Left ventricle myocardium inferior (tissue), 1 donor: ENCODE data around the gene ENTPD2. TPM values are rescaled to one million over a fixed set of nuclear protein-coding genes. Genes with fewer than 3 reads are reported as not detected.

ENCODE experiments used
- DNase-seq: peaks from one replicate; pipeline ENCODE4 v3.0.0-alpha.2; 2020
- H3K27ac ChIP-seq: fragments of 200-600 bp; replicated peaks from 2 replicates; pipeline ENCODE4 v1.8.0; 2021
- H3K27me3 ChIP-seq: fragments of 200-600 bp; 2 replicates; pipeline ENCODE4 v1.8.0; 2021; ENCODE audit warnings: low read depth
- H3K36me3 ChIP-seq: fragments of 200-600 bp; 2 replicates; pipeline ENCODE4 v1.8.0; 2021
- H3K4me1 ChIP-seq: fragments of 200-600 bp; 2 replicates; pipeline ENCODE4 v1.8.0; 2021
- H3K4me3 ChIP-seq: fragments of 200-600 bp; 2 replicates; pipeline ENCODE4 v1.8.0; 2021; ENCODE audit warnings: mild to moderate bottlenecking, moderate library complexity
- H3K9me3 ChIP-seq: fragments of 200-600 bp; replicated peaks from 2 replicates; pipeline ENCODE4 v1.8.0; 2021
- CTCF ChIP-seq: fragments of 200-600 bp; IDR thresholded peaks from 2 replicates; pipeline ENCODE4 v1.8.0; 2021; ENCODE audit warnings: antibody characterized with exemption, mild to moderate bottlenecking, borderline replicate concordance
- intact Hi-C: fragments of 100-400 bp; cut with micrococcal nuclease; formaldehyde crosslinking; loops from one replicate; pipeline ENCODE4 v1.11.0; 2022
- total RNA-seq: library from RNA; stranded (reverse); fragmentation: NEBNext Ultra II Directional; extraction: Animal tissue kit (Norgen Biotek cat#: 25700); gene quantifications from one replicate; pipeline ENCODE4 v1.2.1, GENCODE V29; 2021
- donor health status: DM: no; HTN: yes; CAD: no; lungs with severe emphysema.

Gene ENTPD2
- total RNA-seq, 1 donor from 2014 or later, result 1.5 TPM

GRCh38 chr9:137042751-137043727, 10.8 kb downstream of the ENTPD2 start:
- Histone ChIP-seq H3K27ac (peak overlapping the region; percentile 93), H3K9me3 (no peaks in the 10 kb centered on the region), H3K4me1 (peaks cover 59% of the 10 kb centered on the region), H3K36me3 (peaks cover 36% of the 10 kb centered on the region), H3K27me3 (peaks cover 14% of the 10 kb centered on the region), H3K4me3 (peak overlapping the region; percentile 80)
- intact Hi-C loops, result no loop called here
- DNase-seq, result peak; percentile 67
- no peak for TF ChIP-seq CTCF

- peaks cover 39% of the 10 kb centered on the region for H3K36me3 ChIP-seq
These were observed 12.7 kb downstream of the ENTPD2 start for GRCh38 chr9:137041124-137041523.

GRCh38 chr9:137040568-137040967, 13.3 kb downstream of the ENTPD2 start:
- no peak for TF ChIP-seq CTCF
- Histone ChIP-seq H3K36me3 (peaks cover 39% of the 10 kb centered on the region), H3K27ac (peak overlapping the region; percentile 93), H3K4me1 (peaks cover 51% of the 10 kb centered on the region), H3K4me3 (no peak overlapping the region), H3K27me3 (no peaks in the 10 kb centered on the region), H3K9me3 (no peaks in the 10 kb centered on the region)
- intact Hi-C loops, result no loop called here
- DNase-seq, result no peak

More at GRCh38 chr9:137041124-137041523, 12.7 kb downstream of the ENTPD2 start:
- Histone ChIP-seq H3K27ac (peak overlapping the region; percentile 93), H3K9me3 (no peaks in the 10 kb centered on the region), H3K27me3 (no peaks in the 10 kb centered on the region), H3K4me1 (peaks cover 53% of the 10 kb centered on the region), H3K4me3 (no peak overlapping the region)
- intact Hi-C loops, result no loop called here
- no peak for TF ChIP-seq CTCF
- no peak for DNase-seq

GRCh38 chr9:137039611-137040366, 14.1 kb downstream of the ENTPD2 start:
- DNase-seq, result no peak

More at GRCh38 chr9:137039611-137040366, 14.1 kb downstream of the ENTPD2 start:
- H3K4me1 ChIP-seq, result peaks cover 52% of the 10 kb centered on the region
- peaks cover 39% of the 10 kb centered on the region for H3K36me3 ChIP-seq
- H3K27ac ChIP-seq, result no peak overlapping the region
- H3K4me3 ChIP-seq, result no peak overlapping the region
- no peak for TF ChIP-seq CTCF
- H3K27me3 ChIP-seq, result no peaks in the 10 kb centered on the region
- H3K9me3 ChIP-seq, result no peaks in the 10 kb centered on the region
- intact Hi-C loops, result loop anchor here (5.0 kb wide), 1 partner anchor 252 kb away; no protein-coding TSS in a partner anchor
